Panc1 (cell line): Measurements from ENCODE around the gene SUSD2.

Experiments
- POLR2AphosphoS5 ChIP-seq: IDR thresholded peaks from 2 replicates; pipeline ENCODE4 v1.6.1; 2012; ENCODE audit warnings: mild to moderate bottlenecking, low read depth, low read length, moderate library complexity
- TF ChIP-seq, protein P1 (sequence below): fragments of 450-650 bp; IDR thresholded peaks from 2 replicates; pipeline ENCODE4 v1.5.1; 2017; ENCODE audit warnings: mild to moderate bottlenecking

DNA sequence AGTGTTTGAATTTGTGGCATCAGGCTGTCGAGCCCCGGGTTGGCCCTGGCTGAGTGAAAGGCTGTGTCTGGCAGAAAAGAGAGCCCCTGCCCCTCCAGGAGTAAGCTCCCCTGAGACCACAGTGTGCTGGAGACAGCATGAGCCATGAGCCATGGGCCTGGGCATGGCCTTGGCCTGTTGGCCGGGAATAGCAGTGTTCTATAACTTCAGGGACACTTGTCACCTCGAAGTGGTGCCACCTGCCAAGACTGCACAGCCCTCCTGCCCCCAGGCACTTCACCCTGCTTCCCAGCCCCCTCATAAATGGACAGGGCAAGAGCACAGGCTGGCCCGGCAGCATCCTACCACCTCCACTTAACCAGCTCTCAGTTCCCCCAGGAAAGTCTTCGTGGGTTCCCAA lies 20.7 kb upstream of the SUSD2 start:
- TF ChIP-seq POLR2AphosphoS5, result no peak
- TF ChIP-seq, protein P1, sequence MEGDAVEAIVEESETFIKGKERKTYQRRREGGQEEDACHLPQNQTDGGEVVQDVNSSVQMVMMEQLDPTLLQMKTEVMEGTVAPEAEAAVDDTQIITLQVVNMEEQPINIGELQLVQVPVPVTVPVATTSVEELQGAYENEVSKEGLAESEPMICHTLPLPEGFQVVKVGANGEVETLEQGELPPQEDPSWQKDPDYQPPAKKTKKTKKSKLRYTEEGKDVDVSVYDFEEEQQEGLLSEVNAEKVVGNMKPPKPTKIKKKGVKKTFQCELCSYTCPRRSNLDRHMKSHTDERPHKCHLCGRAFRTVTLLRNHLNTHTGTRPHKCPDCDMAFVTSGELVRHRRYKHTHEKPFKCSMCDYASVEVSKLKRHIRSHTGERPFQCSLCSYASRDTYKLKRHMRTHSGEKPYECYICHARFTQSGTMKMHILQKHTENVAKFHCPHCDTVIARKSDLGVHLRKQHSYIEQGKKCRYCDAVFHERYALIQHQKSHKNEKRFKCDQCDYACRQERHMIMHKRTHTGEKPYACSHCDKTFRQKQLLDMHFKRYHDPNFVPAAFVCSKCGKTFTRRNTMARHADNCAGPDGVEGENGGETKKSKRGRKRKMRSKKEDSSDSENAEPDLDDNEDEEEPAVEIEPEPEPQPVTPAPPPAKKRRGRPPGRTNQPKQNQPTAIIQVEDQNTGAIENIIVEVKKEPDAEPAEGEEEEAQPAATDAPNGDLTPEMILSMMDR, result no peak
